HG03571 (cell line): ENCODE data around the gene IFNA13.
A peak's percentile ranks its signal among the peaks of the same experiment; 100 is the strongest.

ENCODE experiments used
- ATAC-seq: cut with Tn5 transposase; IDR thresholded peaks from one replicate; pipeline ENCODE4 v1.9.1; 2021; ENCODE audit not compliant: unreplicated experiment

The IFNA13 gene

GRCh38 chr9:21357479-21358460 lies 10.1 kb downstream of the IFNA13 start:
- peak; percentile 86 for ATAC-seq

GRCh38 chr9:21350787-21351186 lies 17.1 kb downstream of the IFNA13 start, which contains the start of gene IFNA6:
TSS of gene IFNA6 (minus strand) at chr9:21350887. CDS start at chr9:21350887, 0 bp downstream.
- ATAC-seq, result no peak

- ATAC-seq, result no peak
Observed at GRCh38 chr9:21348430-21348970, 19.4 kb downstream of the IFNA13 start.

GRCh38 chr9:21340735-21341134 lies 27.1 kb downstream of the IFNA13 start:
- ATAC-seq, result no peak

- no peak for ATAC-seq
Observed at GRCh38 chr9:21336457-21336856, 31.4 kb downstream of the IFNA13 start.

GRCh38 chr9:21334701-21335632 lies 32.9 kb downstream of the IFNA13 start, which contains the start of gene KLHL9:
TSS of gene KLHL9 (minus strand) at chr9:21335404. CDS start at chr9:21334859, 545 bp downstream.
- peak; percentile 84 for ATAC-seq

- no peak for ATAC-seq
Observed at GRCh38 chr9:21333226-21333625, 34.6 kb downstream of the IFNA13 start.

- no peak for ATAC-seq
Observed at GRCh38 chr9:21331676-21332402, 36.0 kb downstream of the IFNA13 start.

- ATAC-seq, result peak; percentile 63
Observed at GRCh38 chr9:21326526-21327139, 41.2 kb downstream of the IFNA13 start.

GRCh38 chr9:21324047-21324446 lies 43.8 kb downstream of the IFNA13 start:
- ATAC-seq, result no peak

- ATAC-seq, result no peak
Observed at GRCh38 chr9:21322911-21323461, 44.9 kb downstream of the IFNA13 start.

- ATAC-seq, result no peak
Observed at GRCh38 chr9:21320465-21320864, 47.4 kb downstream of the IFNA13 start.

- no peak for ATAC-seq
Observed at GRCh38 chr9:21317956-21318923, 49.6 kb downstream of the IFNA13 start.
